Hepatocyte (in vitro differentiated cells): ENCODE measurements around the gene MAP3K10. TPM values are rescaled to one million over a fixed set of nuclear protein-coding genes. Genes with fewer than 3 reads are reported as not detected.

ENCODE experiments used
- DNase-seq: peaks from one replicate; pipeline ENCODE4 v3.0.0-alpha.2; 2016; ENCODE audit warnings: low spot score
- H2AFZ ChIP-seq: fragments of 200-600 bp; sonication (generic); 2 replicates; pipeline ENCODE4 v1.6.0; 2016; ENCODE audit warnings: antibody characterized with exemption, mild to moderate bottlenecking
- H3K27ac ChIP-seq: fragments of 200-600 bp; sonication (generic); 2 replicates; pipeline ENCODE4 v1.5.1; 2016; ENCODE audit warnings: mild to moderate bottlenecking
- H3K27me3 ChIP-seq: fragments of 200-600 bp; sonication (generic); 2 replicates; pipeline ENCODE4 v1.6.1; 2016
- H3K36me3 ChIP-seq: fragments of 200-600 bp; sonication (generic); replicated peaks from 2 replicates; pipeline ENCODE4 v1.5.1; 2016; ENCODE audit warnings: low read depth; ENCODE audit not compliant: insufficient read depth
- H3K4me1 ChIP-seq: fragments of 200-600 bp; sonication (generic); 2 replicates; pipeline ENCODE4 v1.5.1; 2016; ENCODE audit warnings: mild to moderate bottlenecking, moderate library complexity; ENCODE audit not compliant: insufficient read depth
- H3K4me2 ChIP-seq: fragments of 200-600 bp; sonication (generic); 2 replicates; pipeline ENCODE4 v1.6.0; 2016
- H3K4me3 ChIP-seq: fragments of 200-600 bp; sonication (generic); 2 replicates; pipeline ENCODE4 v1.5.1; 2016; ENCODE audit warnings: mild to moderate bottlenecking
- H3K79me2 ChIP-seq: fragments of 200-600 bp; sonication (generic); 2 replicates; pipeline ENCODE4 v1.6.0; 2017; ENCODE audit warnings: mild to moderate bottlenecking
- H3K9me2 ChIP-seq: fragments of 200-600 bp; sonication (generic); replicated peaks from 2 replicates; pipeline ENCODE4 v1.6.0; 2017; ENCODE audit warnings: mild to moderate bottlenecking; ENCODE audit not compliant: insufficient read depth
- H3K9me3 ChIP-seq: fragments of 200-600 bp; sonication (generic); 2 replicates; pipeline ENCODE4 v1.5.1; 2016; ENCODE audit warnings: low read depth, mild to moderate bottlenecking
- H4K20me1 ChIP-seq: fragments of 200-600 bp; sonication (generic); 2 replicates; pipeline ENCODE4 v1.6.0; 2016; ENCODE audit warnings: mild to moderate bottlenecking; ENCODE audit not compliant: insufficient read depth, poor library complexity, severe bottlenecking
- EZH2 ChIP-seq: fragments of 200-600 bp; sonication (generic); IDR thresholded peaks from 2 replicates; pipeline ENCODE4 v1.6.1; 2016; ENCODE audit warnings: antibody characterized with exemption, mild to moderate bottlenecking, borderline replicate concordance
- EZH2phosphoT487 ChIP-seq: fragments of 200-600 bp; sonication (generic); IDR thresholded peaks from one replicate; pipeline ENCODE4 v1.6.1; 2018; ENCODE audit warnings: antibody characterized with exemption, mild to moderate bottlenecking, low read depth, moderate library complexity; ENCODE audit not compliant: unreplicated experiment, severe bottlenecking
- WGBS: methylation state at CpG from one replicate; pipeline ENCODE4 v1.1.6; 2016; ENCODE audit warnings: low lambda C conversion rate; ENCODE audit errors: missing lambda C conversion rate; 5-methylcytosine and 5-hydroxymethylcytosine counted together
- polyA plus RNA-seq: library from polyadenylated mRNA; unstranded; fragments of >200 nt; fragmentation: Nextera tagmentation; extraction: Ambion mirVana; gene quantifications from 2 replicates; pipeline ENCODE4 v1.2.1, GENCODE V29; 2016
- total RNA-seq: library from RNA; depleted of rRNA; stranded (reverse); fragments of >200 nt; gene quantifications from 2 replicates; pipeline ENCODE4 v1.2.3, GENCODE V29; 2014
- TF ChIP-seq, protein P1 (sequence below): fragments of 200-600 bp; sonication (generic); IDR thresholded peaks from 2 replicates; pipeline ENCODE4 v1.5.1; 2016; ENCODE audit warnings: antibody characterized with exemption, mild to moderate bottlenecking; ENCODE audit not compliant: poor library complexity

MAP3K10 gene
- total and polyA plus RNA-seq, 2 experiments from 2014 or later: 6.1 to 9.1 TPM

DNA sequence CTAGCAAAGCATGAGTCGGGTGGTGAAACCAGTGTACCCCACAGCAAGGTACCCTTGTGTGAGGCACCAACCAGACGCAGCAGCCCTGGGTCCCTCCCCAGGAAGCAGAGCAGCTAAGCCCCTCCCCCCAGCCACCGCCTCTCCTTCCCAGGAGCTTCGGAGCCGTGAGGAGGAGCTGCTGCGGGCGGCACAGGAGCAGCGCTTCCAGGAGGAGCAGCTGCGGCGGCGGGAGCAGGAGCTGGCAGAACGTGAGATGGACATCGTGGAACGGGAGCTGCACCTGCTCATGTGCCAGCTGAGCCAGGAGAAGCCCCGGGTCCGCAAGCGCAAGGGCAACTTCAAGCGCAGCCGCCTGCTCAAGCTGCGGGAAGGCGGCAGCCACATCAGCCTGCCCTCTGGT is 14.5 kb downstream of the MAP3K10 start:
- Histone ChIP-seq H3K36me3 (no peaks in the 10 kb centered on the region), H3K9me3 (no peaks in the 10 kb centered on the region), H4K20me1 (no peaks in the 10 kb centered on the region), H3K27me3 (no peaks in the 10 kb centered on the region), H3K27ac (no peak overlapping the region), H3K4me2 (no peak overlapping the region), H3K9me2 (no peaks in the 10 kb centered on the region), H3K4me1 (no peaks in the 10 kb centered on the region), H2AFZ (no peak overlapping the region), H3K4me3 (no peak overlapping the region), H3K79me2 (no peaks in the 10 kb centered on the region)
- TF ChIP-seq, protein P1, sequence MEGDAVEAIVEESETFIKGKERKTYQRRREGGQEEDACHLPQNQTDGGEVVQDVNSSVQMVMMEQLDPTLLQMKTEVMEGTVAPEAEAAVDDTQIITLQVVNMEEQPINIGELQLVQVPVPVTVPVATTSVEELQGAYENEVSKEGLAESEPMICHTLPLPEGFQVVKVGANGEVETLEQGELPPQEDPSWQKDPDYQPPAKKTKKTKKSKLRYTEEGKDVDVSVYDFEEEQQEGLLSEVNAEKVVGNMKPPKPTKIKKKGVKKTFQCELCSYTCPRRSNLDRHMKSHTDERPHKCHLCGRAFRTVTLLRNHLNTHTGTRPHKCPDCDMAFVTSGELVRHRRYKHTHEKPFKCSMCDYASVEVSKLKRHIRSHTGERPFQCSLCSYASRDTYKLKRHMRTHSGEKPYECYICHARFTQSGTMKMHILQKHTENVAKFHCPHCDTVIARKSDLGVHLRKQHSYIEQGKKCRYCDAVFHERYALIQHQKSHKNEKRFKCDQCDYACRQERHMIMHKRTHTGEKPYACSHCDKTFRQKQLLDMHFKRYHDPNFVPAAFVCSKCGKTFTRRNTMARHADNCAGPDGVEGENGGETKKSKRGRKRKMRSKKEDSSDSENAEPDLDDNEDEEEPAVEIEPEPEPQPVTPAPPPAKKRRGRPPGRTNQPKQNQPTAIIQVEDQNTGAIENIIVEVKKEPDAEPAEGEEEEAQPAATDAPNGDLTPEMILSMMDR: no peak
- no peak for TF ChIP-seq EZH2phosphoT487
- TF ChIP-seq EZH2: no peak
- DNase-seq: no peak
- 93% methylated on average over 20 of the region's 21 CpGs for WGBS

DNA sequence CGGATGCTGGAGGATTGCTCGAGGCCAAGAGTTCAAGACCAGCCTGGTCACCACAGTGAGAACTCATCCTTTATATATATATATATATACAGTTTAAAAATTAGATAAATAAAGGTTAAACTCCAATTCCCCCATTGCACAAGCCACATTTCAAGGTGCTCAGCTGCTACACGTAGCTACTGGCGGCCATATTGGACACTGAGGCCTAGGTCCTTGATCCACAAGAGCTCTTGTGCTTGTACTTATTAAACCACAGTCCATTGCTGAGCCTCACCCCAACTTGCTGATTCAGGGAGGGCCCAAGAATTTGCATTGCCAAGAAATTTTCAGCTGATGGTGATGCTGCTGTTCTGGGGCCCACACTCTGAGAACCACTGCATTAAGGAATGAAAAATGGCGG is 17.4 kb downstream of the MAP3K10 start:
- no peak for TF ChIP-seq EZH2phosphoT487
- TF ChIP-seq EZH2: no peak
- TF ChIP-seq, protein P1: no peak
- no peak for DNase-seq
- no peak overlapping the region for H3K27ac ChIP-seq
- no peak overlapping the region for H3K4me3 ChIP-seq
- no peaks in the 10 kb centered on the region for H3K9me2 ChIP-seq
- no peaks in the 10 kb centered on the region for H3K79me2 ChIP-seq
- H3K27me3 ChIP-seq: no peaks in the 10 kb centered on the region
- no peaks in the 10 kb centered on the region for H3K4me1 ChIP-seq
- no peaks in the 10 kb centered on the region for H3K9me3 ChIP-seq
- H4K20me1 ChIP-seq: no peaks in the 10 kb centered on the region
- H3K4me2 ChIP-seq: no peak overlapping the region
- no peak overlapping the region for H2AFZ ChIP-seq
- no peaks in the 10 kb centered on the region for H3K36me3 ChIP-seq
- 95% methylated on average over 5 of the region's 5 CpGs for WGBS

- no peaks in the 10 kb centered on the region for H3K36me3 ChIP-seq
Observed at GRCh38 chr19:40210889-40211288, 19.7 kb downstream of the MAP3K10 start.

More at GRCh38 chr19:40210889-40211288, 19.7 kb downstream of the MAP3K10 start:
- Histone ChIP-seq H3K4me3 (no peak overlapping the region), H3K27me3 (no peaks in the 10 kb centered on the region), H3K4me1 (no peaks in the 10 kb centered on the region), H3K27ac (no peak overlapping the region), H3K79me2 (no peaks in the 10 kb centered on the region), H2AFZ (no peak overlapping the region), H3K4me2 (no peak overlapping the region), H4K20me1 (no peaks in the 10 kb centered on the region), H3K9me3 (no peaks in the 10 kb centered on the region), H3K9me2 (no peaks in the 10 kb centered on the region)
- DNase-seq: no peak
- no peak for TF ChIP-seq EZH2phosphoT487
- TF ChIP-seq, protein P1: no peak
- WGBS: 87% methylated on average over 5 of the region's 5 CpGs
